Right lobe of liver (tissue), 4 donors: ENCODE measurements around the gene CCDC150.

ENCODE experiments used
- CTCF ChIP-seq, 4 donors: fragments of 200-600 bp in 3 of 4; fragments of 450-650 bp in 1 of 4; IDR thresholded peaks; one replicate each; pipeline versions ENCODE4 v1.5.1 to v1.8.0; 2016 to 2022; ENCODE audit warnings: antibody characterized with exemption in 4 of 4, mild to moderate bottlenecking in 2 of 4
- POLR2A ChIP-seq: fragments of 450-650 bp; IDR thresholded peaks from one replicate; pipeline ENCODE4 v1.6.1; 2017; ENCODE audit warnings: antibody characterized with exemption, mild to moderate bottlenecking
- donor health status: DM: no; HTN: no; CAD: no.
- donor health status: DM: no; HTN: no; CAD: no.
- donor health status: DM: no; HTN: yes; CAD: no.

GRCh38 chr2:196606516-196606915 lies 33.0 kb upstream of the CCDC150 start:
- TF ChIP-seq CTCF (IDR thresholded peaks at IDR 0.05): no peak
- no peak for TF ChIP-seq POLR2A
